Activated naive CD4-positive, alpha-beta T cell treated with anti-CD3 and anti-CD28 coated beads, Interleukin-2, amount 10 ng/mL, durations not matched to agents 7 days and 5 days (primary cell): ENCODE measurements around the gene KIAA1671.
"Not testable (repeated sequence)": the region's sequence is repeated elsewhere in the genome, so short reads cannot be mapped to it uniquely, and the experiment has no call there.

ENCODE experiments used
- CTCF ChIA-PET: fragments of 350-600 bp; sonication (Branson Sonifier 250); formaldehyde crosslinking; loops from one replicate; lab custom pipeline; 2021; ENCODE audit warnings: antibody characterized with exemption; lab: Charles Lee
- DNase-seq: peaks from one replicate; pipeline ENCODE4 v3.0.0-alpha.2; 2020
- H3K27ac Mint-ChIP-seq: one replicate; pipeline ENCODE4 v1.8.0; 2021; ENCODE audit warnings: mild to moderate bottlenecking, moderate library complexity, mixed read lengths
- H3K27me3 Mint-ChIP-seq: one replicate; pipeline ENCODE4 v1.8.0; 2021; ENCODE audit warnings: mild to moderate bottlenecking, mixed read lengths
- H3K36me3 Mint-ChIP-seq: one replicate; pipeline ENCODE4 v1.8.0; 2021; ENCODE audit warnings: mixed read lengths
- H3K4me1 Mint-ChIP-seq: one replicate; pipeline ENCODE4 v1.8.0; 2021; ENCODE audit warnings: mixed read lengths
- H3K4me3 Mint-ChIP-seq: one replicate; pipeline ENCODE4 v1.8.0; 2021; ENCODE audit warnings: mild to moderate bottlenecking, moderate library complexity, mixed read lengths
- H3K9me3 Mint-ChIP-seq: one replicate; pipeline ENCODE4 v1.8.0; 2021; ENCODE audit warnings: mixed read lengths

Gene KIAA1671

DNA sequence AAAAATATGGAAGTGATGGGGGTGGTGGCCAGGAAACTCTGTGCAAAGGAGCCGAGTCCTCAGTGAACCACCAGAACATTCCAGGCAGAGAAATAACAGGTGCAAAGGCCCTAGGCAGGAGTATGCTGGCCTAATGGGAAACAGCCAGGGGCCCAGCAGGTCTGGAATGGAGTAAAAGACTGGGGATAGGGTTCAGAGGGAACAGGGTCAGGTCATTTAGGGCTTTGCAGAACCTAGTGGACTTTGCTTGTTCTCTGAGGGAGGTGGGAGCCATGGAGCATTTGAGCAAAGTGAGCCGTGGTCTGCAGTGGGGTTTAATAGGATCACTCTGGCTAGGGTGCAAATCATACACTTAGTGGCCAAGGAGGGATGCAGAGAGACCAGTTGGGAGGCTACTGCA lies 255.8 kb downstream of the KIAA1671 start:
- Mint-ChIP-seq H3K4me1 (no peaks in the 10 kb centered on the region), H3K36me3 (no peaks in the 10 kb centered on the region), H3K9me3 (no peaks in the 10 kb centered on the region), H3K27me3 (no peaks in the 10 kb centered on the region), H3K27ac (no peak overlapping the region), H3K4me3 (no peak overlapping the region)
- no peak for DNase-seq
- CTCF ChIA-PET: no interaction called here

DNA sequence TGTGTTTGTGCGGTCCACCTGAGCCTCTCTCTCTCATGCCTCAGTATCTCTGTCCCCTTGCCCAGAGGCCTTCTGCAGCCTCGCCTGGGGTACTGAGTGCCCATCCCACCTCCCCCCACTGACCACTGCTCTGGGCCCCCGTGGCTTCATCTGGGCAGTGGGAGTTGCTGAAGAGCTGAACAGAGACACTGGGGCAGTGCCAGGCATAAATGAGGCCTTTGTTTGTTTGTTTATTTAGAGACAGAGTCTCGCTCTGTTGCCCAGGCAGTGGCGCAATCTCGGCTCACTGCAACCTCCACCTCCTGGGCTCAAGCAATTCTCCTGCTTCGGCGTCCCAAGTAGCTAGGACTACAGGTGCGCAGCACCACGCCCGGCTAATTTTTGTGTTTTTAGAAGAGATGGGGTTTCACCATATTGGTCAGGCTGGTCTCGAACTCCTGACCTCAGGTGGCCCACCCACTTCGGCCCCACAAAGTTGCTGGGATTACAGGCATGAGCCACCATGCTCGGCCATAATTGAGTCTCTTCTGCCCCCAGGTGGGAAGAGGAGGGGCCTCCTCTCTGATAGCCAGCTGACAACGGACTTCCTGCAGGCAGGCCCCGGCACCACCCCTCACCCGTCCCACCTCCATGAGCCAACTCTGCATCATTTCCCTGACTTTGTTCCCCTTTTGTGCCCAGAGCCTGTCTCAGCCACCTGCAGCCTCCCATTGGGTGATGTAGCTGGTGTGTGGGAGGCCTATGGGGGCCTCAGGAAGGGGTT lies 256.4 kb downstream of the KIAA1671 start:
- H3K4me1 Mint-ChIP-seq: no peaks in the 10 kb centered on the region
- H3K9me3 Mint-ChIP-seq: no peaks in the 10 kb centered on the region
- CTCF ChIA-PET: no interaction called here
- no peak overlapping the region for H3K4me3 Mint-ChIP-seq
- peaks cover 2% of the 10 kb centered on the region for H3K27me3 Mint-ChIP-seq
- DNase-seq: no peak
- H3K36me3 Mint-ChIP-seq: no peaks in the 10 kb centered on the region
- H3K27ac Mint-ChIP-seq: no peak overlapping the region

DNA sequence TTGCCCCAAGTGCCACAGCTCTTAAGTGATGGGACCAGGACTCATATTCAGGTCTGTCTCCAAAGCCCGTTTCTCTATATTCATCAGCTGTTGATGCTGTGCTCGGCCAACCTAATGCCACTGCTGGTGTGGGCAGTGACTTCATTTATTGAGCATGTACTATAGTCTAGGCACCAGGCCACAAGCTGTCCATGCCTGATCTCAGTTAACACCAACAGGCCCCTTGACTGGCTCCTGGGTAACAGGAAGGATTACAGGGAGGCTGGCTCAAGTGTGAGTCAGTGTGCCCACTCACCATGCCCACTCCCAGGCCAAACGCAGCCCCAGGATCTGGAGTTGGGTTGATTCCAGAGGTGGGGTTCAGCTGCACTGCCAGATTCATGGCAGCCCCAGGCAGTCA lies 258.3 kb downstream of the KIAA1671 start:
- CTCF ChIA-PET: interaction anchor here (3.9 kb wide), 1 partner anchor 9 kb away, joined by 16 read pairs; no protein-coding TSS in a partner anchor
- H3K27ac Mint-ChIP-seq: no peak overlapping the region
- peaks cover 4% of the 10 kb centered on the region for H3K27me3 Mint-ChIP-seq
- H3K4me1 Mint-ChIP-seq: no peaks in the 10 kb centered on the region
- no peak overlapping the region for H3K4me3 Mint-ChIP-seq
- no peaks in the 10 kb centered on the region for H3K36me3 Mint-ChIP-seq
- no peaks in the 10 kb centered on the region for H3K9me3 Mint-ChIP-seq
- no peak for DNase-seq

DNA sequence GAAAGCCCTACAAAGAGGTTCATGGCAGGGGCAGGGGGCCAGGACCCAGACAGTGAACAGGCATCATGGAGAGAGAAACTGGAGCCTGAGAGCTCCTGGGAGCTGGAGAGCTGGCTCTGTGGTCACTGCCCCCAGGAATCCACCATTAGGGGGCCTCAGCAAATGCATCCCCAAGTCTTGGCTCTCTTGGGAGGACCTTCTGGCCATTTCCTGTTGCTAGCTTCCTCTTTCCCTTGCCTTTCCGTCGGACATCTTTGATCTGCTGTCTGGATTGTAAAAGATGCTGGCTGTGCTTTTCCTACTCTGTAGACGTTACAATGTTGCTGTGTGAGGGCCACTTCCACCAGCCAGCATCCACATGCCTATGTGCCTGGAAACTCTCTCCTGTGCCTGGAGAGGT lies 259.8 kb downstream of the KIAA1671 start:
- no peak for DNase-seq
- no peaks in the 10 kb centered on the region for H3K4me1 Mint-ChIP-seq

DNA sequence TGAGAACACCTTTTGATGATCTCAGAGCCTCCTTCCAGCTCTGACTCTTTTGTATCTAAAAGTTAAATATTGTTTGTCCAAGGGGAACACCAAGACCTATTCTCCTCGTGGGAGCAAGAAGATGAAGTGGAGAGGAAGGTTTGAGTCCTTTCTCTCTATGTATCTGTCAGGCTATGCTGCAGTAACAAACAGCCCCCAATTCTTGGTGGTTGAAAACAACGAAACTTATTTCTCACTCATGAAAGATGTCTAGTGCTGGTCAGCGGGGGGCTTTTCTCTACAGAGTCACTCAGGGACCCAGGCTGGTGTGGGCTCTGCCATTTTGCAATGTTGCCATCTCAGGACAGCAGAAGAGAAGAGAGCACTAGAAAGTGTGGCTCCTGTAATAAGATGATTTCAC lies 260.7 kb downstream of the KIAA1671 start:
- Mint-ChIP-seq H3K36me3 (no peaks in the 10 kb centered on the region), H3K9me3 (no peaks in the 10 kb centered on the region), H3K27me3 (peaks cover 4% of the 10 kb centered on the region), H3K27ac (no peak overlapping the region), H3K4me1 (no peaks in the 10 kb centered on the region), H3K4me3 (no peak overlapping the region)
- CTCF ChIA-PET: interaction anchor here (3.9 kb wide), 1 partner anchor 11 kb away, joined by 16 read pairs; no protein-coding TSS in a partner anchor
- DNase-seq: no peak

More for the DNA sequence above, 259.8 kb downstream of the KIAA1671 start:
- Mint-ChIP-seq H3K36me3 (no peaks in the 10 kb centered on the region), H3K27ac (no peak overlapping the region), H3K4me3 (no peak overlapping the region), H3K27me3 (peaks cover 4% of the 10 kb centered on the region), H3K9me3 (no peaks in the 10 kb centered on the region)
- CTCF ChIA-PET: interaction anchor here (3.9 kb wide), 1 partner anchor 10 kb away, joined by 16 read pairs; no protein-coding TSS in a partner anchor

DNA sequence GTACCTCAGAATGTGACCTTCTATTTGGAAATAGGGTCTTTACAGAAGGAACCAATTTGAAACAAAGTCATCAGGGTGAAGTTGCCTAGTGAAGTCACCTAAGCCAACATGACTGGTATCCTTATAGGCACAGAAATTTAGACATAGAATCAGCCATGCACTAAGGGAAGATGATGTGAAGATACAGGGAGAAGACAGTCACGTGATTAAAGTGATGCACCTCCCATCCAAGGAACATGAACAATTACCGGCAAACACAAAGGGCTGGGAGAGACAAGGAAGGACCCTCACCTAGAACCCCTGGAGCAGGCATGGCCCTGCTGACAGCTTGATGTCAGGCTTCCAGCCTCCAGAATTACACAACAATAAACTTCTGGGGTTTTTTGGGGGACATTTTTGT lies 263.7 kb downstream of the KIAA1671 start:
- H3K36me3 Mint-ChIP-seq: no peaks in the 10 kb centered on the region
- CTCF ChIA-PET: no interaction called here
- peaks cover 20% of the 10 kb centered on the region for H3K27me3 Mint-ChIP-seq
- no peak overlapping the region for H3K27ac Mint-ChIP-seq
- DNase-seq: no peak
- no peak overlapping the region for H3K4me3 Mint-ChIP-seq
- H3K4me1 Mint-ChIP-seq: no peaks in the 10 kb centered on the region
- H3K9me3 Mint-ChIP-seq: no peaks in the 10 kb centered on the region

DNA sequence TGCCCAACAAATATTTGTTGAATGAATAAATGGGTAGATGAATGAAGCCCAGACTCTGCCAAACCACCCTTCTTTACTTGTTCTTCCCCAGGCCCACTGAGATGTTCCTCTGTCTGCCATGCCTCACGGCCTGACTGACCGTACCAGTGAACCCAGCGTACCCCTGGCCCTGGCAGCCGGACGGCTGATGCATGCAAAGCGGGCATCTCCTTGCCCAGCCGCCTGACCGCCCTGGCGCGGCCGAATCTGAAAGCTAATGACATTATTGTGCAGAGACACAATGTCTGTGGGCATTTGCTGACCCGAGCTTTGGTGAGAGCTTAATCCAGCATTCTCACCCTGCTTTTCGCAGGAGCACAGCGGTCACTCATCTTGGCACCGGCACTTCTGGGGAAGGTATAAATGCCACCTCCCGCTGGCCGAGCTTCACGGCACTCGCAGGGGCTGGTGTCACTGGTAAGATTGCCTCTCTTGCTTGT lies 266.7 kb downstream of the KIAA1671 start, which contains the start of gene CRYBB2:
TSS of gene CRYBB2 (plus strand) at position 429 of the 479 bp plus-strand sequence. CDS start 1,791 bp downstream, outside the sequence.
- Mint-ChIP-seq H3K27me3 (peaks cover 29% of the 10 kb centered on the region), H3K9me3 (no peaks in the 10 kb centered on the region), H3K4me3 (no peak within 1 kb of the TSS), H3K27ac (no peak within 1 kb of the TSS), H3K36me3 (no peaks in the 10 kb centered on the region), H3K4me1 (no peaks in the 10 kb centered on the region)
- CTCF ChIA-PET: no interaction called here
- no peak for DNase-seq

DNA sequence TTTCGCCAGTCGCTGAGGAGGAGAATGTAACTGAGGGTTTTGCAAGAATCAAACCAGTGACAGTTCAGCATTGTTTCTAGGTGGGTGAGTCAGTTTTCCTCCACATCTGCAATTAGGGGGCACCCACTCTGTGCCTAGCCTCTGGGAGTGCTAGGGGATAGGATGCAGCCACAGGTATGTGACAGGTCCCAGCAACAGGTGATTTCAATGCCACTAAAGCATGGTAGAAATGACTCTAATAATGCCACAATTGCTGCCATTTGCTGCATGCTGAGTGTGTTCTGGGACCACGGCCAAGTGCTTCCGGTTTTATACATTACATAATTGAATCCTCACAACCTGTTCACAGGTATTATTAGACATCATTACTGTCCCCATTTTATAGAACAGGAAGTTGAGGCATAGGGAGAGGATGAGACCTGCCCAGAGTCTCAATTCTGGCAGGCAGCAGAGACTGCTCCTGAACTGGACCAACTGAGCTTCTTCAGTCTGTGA lies 267.5 kb downstream of the KIAA1671 start:
- Mint-ChIP-seq H3K36me3 (no peaks in the 10 kb centered on the region), H3K4me1 (no peaks in the 10 kb centered on the region), H3K9me3 (no peaks in the 10 kb centered on the region), H3K4me3 (no peak overlapping the region), H3K27ac (no peak overlapping the region), H3K27me3 (peaks cover 37% of the 10 kb centered on the region)
- DNase-seq: no peak
- CTCF ChIA-PET: no interaction called here

DNA sequence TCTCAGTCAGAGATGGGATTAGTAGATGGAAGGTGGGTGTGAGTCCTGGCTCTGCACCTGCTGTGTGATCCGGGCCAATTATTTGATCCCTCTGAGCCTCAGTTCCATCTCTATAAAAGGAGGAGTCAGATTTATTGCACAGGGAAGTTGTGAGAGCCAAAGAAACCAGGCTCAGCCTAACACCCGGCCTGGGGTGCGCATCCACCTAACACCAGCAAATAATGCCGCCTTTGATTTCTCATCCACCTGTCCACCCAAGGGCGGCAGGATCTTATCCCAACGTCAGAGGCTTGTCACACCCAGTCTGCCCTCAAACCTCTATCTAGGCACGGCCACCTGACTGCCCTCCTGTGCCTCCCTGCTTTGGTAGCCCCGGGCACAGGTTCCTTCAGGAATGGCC lies 269.3 kb downstream of the KIAA1671 start:
- Mint-ChIP-seq H3K27me3 (peaks cover 47% of the 10 kb centered on the region), H3K27ac (no peak overlapping the region), H3K36me3 (no peaks in the 10 kb centered on the region), H3K4me1 (no peaks in the 10 kb centered on the region), H3K4me3 (no peak overlapping the region), H3K9me3 (no peaks in the 10 kb centered on the region)
- no peak for DNase-seq
- CTCF ChIA-PET: no interaction called here

DNA sequence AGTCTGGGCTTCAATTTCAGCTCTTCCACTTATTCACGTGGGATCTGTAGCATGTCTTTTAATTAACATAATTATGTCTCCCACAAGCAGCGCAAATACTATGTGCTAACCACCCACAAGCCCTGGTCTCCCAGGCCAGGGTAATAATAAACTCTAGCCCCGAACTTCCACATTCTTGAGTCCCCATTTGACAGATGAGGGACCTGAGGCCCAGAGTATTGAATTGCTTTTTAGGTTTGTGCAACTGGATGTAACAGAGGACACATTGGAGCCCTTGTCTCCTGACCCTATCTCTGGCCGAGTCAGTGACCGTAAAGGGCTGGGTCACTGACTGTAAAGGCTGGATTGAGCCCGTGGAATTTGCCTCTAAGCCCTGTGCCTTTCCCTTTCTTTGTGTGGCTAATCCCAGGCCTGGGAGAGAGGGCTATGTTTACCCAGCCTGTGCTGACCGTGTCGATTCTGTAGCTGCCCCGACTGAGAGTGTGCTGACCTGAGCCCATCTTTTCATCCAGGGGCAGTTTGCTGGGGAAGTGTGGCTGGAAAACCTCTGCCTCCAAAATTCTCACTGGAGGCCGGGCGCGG lies 270.8 kb downstream of the KIAA1671 start:
- CTCF ChIA-PET: no interaction called here
- DNase-seq: no peak
- Mint-ChIP-seq H3K4me1 (no peaks in the 10 kb centered on the region), H3K4me3 (no peak overlapping the region), H3K27me3 (peaks cover 51% of the 10 kb centered on the region), H3K9me3 (no peaks in the 10 kb centered on the region), H3K36me3 (no peaks in the 10 kb centered on the region), H3K27ac (no peak overlapping the region)

DNA sequence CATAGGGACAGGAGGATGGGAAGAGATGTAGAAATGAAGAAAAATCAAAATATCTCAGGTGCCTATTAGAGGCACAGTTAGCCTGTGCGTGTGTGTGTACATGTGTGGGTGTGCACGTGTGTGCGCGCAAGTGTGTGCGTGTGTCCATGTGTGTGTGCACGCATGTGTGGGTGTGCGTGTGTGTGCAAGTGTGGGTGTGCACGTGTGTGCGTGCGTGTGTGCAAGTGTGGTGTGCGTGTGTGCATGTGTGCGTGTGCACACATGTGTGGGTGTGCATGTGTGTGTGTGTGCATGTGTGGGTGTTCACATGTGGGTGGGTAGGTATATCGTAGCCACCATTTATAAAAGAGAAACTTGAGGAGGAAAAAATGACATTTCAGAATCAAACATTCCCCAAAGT lies 276.3 kb downstream of the KIAA1671 start:
- H3K27ac Mint-ChIP-seq: no peak overlapping the region
- H3K9me3 Mint-ChIP-seq: no peaks in the 10 kb centered on the region
- DNase-seq: no peak
- H3K36me3 Mint-ChIP-seq: no peaks in the 10 kb centered on the region
- no peak overlapping the region for H3K4me3 Mint-ChIP-seq
- CTCF ChIA-PET: no interaction called here
- no peaks in the 10 kb centered on the region for H3K4me1 Mint-ChIP-seq
- peaks cover 39% of the 10 kb centered on the region for H3K27me3 Mint-ChIP-seq

DNA sequence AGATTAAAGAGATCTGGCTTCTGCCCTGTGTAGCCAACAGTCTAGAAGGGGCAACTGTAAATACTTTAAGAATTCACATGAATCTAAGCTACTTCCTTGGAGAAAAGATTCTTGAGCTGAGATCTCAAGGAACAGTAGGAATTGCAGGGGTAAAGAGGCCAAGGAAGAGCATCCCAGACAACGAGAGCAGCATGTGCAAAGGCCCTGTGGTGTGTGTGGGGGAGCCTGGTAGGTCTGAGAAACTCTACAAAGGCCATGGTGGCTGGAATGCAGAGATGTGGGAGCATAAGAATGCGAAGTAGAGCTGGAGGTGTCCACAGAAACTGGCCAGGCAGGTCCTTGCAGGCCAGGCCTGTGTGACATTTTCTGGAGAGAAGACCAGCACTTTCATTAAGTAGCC lies 278.2 kb downstream of the KIAA1671 start:
- DNase-seq, CTCF ChIA-PET, H3K27ac Mint-ChIP-seq, H3K4me3 Mint-ChIP-seq, H3K9me3 Mint-ChIP-seq, H3K4me1 Mint-ChIP-seq, H3K36me3 Mint-ChIP-seq: not testable (repeated sequence)
- H3K27me3 Mint-ChIP-seq: peaks cover 31% of the 10 kb centered on the region

DNA sequence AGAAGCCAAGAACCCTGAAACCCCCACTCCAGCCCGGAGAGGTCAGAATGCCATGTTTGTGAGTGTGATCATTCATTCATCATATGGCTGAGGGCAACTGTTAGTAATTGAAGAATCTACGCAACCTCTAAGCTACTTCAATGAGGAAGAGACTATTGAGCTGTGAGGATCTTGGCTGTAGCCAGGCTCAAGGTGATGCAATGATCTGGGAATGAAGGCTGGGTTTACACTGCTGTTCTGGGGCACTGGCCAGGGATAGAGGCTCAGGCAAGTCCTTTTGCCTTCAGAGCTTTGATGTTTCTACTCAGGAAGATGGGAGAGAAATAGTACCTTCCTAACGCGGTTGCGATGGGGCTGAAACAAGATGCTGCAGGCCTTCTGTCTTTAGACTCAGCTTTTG lies 279.8 kb downstream of the KIAA1671 start:
- CTCF ChIA-PET: no interaction called here
- no peaks in the 10 kb centered on the region for H3K4me1 Mint-ChIP-seq
- H3K27ac Mint-ChIP-seq: no peak overlapping the region

DNA sequence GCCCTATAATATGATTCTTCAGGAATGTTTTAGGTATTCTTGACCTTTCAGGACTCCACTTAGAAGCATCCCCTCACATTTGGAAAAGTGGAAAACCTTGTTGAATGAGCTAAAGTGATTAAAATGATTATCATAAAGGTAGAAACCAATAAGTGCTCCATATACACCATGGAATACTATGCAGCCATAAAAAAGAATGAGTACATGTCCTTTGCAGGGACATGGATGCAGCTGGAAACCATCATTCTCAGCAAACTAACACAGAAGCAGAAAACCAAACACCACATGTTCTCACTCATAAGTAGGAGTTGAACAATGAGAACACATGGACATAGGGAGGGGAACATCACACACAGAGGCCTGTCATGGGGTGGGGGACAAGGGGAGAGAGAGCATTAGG lies 281.2 kb downstream of the KIAA1671 start:
- H3K27me3 Mint-ChIP-seq: peaks cover 39% of the 10 kb centered on the region
- H3K4me3 Mint-ChIP-seq, H3K36me3 Mint-ChIP-seq, H3K9me3 Mint-ChIP-seq, CTCF ChIA-PET, H3K27ac Mint-ChIP-seq, DNase-seq, H3K4me1 Mint-ChIP-seq: not testable (repeated sequence)

More for the DNA sequence above, 279.8 kb downstream of the KIAA1671 start:
- Mint-ChIP-seq H3K4me3 (no peak overlapping the region), H3K36me3 (no peaks in the 10 kb centered on the region), H3K27me3 (peaks cover 34% of the 10 kb centered on the region), H3K9me3 (no peaks in the 10 kb centered on the region)
- DNase-seq: no peak
